IPS-11a (cell line): ENCODE results near the gene GALNTL6.

ENCODE experiments used
- H3K4me3 ChIP-seq: one replicate; pipeline ENCODE4 v1.5.1; 2013; ENCODE audit warnings: low read depth, low read length, control low read depth

The GALNTL6 gene

GRCh38 chr4:172515266-172515879 is 702.2 kb downstream of the GALNTL6 start:
- no peak overlapping the region for H3K4me3 ChIP-seq

GRCh38 chr4:172517391-172517790 is 704.2 kb downstream of the GALNTL6 start:
- no peak overlapping the region for H3K4me3 ChIP-seq

GRCh38 chr4:172521248-172521647 is 708.0 kb downstream of the GALNTL6 start:
- H3K4me3 ChIP-seq, result no peak overlapping the region

GRCh38 chr4:172521680-172522079 is 708.5 kb downstream of the GALNTL6 start:
- H3K4me3 ChIP-seq, result no peak overlapping the region

GRCh38 chr4:172543249-172543648 is 730.0 kb downstream of the GALNTL6 start:
- no peak overlapping the region for H3K4me3 ChIP-seq

- H3K4me3 ChIP-seq, result no peak overlapping the region
These were observed 733.6 kb downstream of the GALNTL6 start for GRCh38 chr4:172546782-172547181.

GRCh38 chr4:172547724-172548123 is 734.5 kb downstream of the GALNTL6 start:
- H3K4me3 ChIP-seq, result no peak overlapping the region

GRCh38 chr4:172553216-172553615 is 740.0 kb downstream of the GALNTL6 start:
- H3K4me3 ChIP-seq, result no peak overlapping the region

- H3K4me3 ChIP-seq, result no peak overlapping the region
These were observed 741.4 kb downstream of the GALNTL6 start for GRCh38 chr4:172554588-172554987.

- no peak overlapping the region for H3K4me3 ChIP-seq
These were observed 742.5 kb downstream of the GALNTL6 start for GRCh38 chr4:172555725-172556124.

- H3K4me3 ChIP-seq, result no peak overlapping the region
These were observed 760.7 kb downstream of the GALNTL6 start for GRCh38 chr4:172573899-172574298.

- H3K4me3 ChIP-seq, result no peak overlapping the region
These were observed 765.5 kb downstream of the GALNTL6 start for GRCh38 chr4:172578712-172579111.

GRCh38 chr4:172584816-172585215 is 771.6 kb downstream of the GALNTL6 start:
- no peak overlapping the region for H3K4me3 ChIP-seq

- H3K4me3 ChIP-seq, result no peak overlapping the region
These were observed 783.0 kb downstream of the GALNTL6 start for GRCh38 chr4:172596206-172596605.

- no peak overlapping the region for H3K4me3 ChIP-seq
These were observed 786.4 kb downstream of the GALNTL6 start for GRCh38 chr4:172599554-172599953.

- no peak overlapping the region for H3K4me3 ChIP-seq
These were observed 788.0 kb downstream of the GALNTL6 start for GRCh38 chr4:172601195-172601594.

- H3K4me3 ChIP-seq, result no peak overlapping the region
These were observed 806.0 kb downstream of the GALNTL6 start for GRCh38 chr4:172619218-172619617.

GRCh38 chr4:172619798-172620197 is 806.6 kb downstream of the GALNTL6 start:
- H3K4me3 ChIP-seq, result no peak overlapping the region

GRCh38 chr4:172628263-172628662 is 815.1 kb downstream of the GALNTL6 start:
- no peak overlapping the region for H3K4me3 ChIP-seq

GRCh38 chr4:172630280-172630679 is 817.1 kb downstream of the GALNTL6 start:
- no peak overlapping the region for H3K4me3 ChIP-seq

GRCh38 chr4:172631832-172632231 is 818.6 kb downstream of the GALNTL6 start:
- H3K4me3 ChIP-seq, result no peak overlapping the region

- H3K4me3 ChIP-seq, result no peak overlapping the region
These were observed 835.3 kb downstream of the GALNTL6 start for GRCh38 chr4:172648471-172648870.

GRCh38 chr4:172649143-172649542 is 835.9 kb downstream of the GALNTL6 start:
- no peak overlapping the region for H3K4me3 ChIP-seq
